ENCODE results near the gene CAMK1D. TPM values are rescaled to one million over a fixed set of nuclear protein-coding genes. Genes with fewer than 3 reads are reported as not detected.
"Not testable (repeated sequence)": the region's sequence is repeated elsewhere in the genome, so short reads cannot be mapped to it uniquely, and the experiment has no call there.

Gene CAMK1D
- polyA plus RNA-seq, 2 of the 4 experiments (the other 2 are of a cell fraction), result 6.6 to 12.5 TPM

DNA sequence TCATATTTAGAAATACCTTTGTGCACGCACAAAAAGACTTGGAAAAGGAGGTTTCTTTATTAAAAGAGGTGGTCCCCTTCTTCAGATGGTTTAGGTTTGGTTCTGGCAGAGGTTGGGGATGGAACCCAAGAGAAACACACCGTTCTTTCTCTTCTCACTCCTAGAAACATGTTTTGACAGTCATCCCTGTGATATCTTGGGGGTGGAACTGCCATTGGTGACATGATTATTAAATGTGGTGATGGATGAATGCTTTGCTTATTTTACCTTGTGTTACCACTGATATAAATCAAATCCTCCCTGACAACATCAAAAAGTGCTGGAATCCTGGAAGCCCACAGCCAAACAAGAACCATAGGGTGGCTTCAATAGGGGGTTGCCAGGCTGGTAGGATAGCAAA is 505.6 kb downstream of the CAMK1D start:
- DNase-seq (ENCODE audit: low read depth in 1 of 2, low spot score in 1 of 2), result no peak
- no peaks in the 10 kb centered on the region for H3K4me1 ChIP-seq
- H3K4me3 ChIP-seq, result no peak overlapping the region
- FAIRE-seq, result no peak
- ATAC-seq, result no peak
- 18% methylated on average over 2 of the region's 2 CpGs for WGBS (ENCODE audit: missing lambda C conversion rate)
- H3K27ac ChIP-seq, result no peak overlapping the region
- TF ChIP-seq MYC (IDR thresholded peaks at IDR 0.05; ENCODE audit: borderline replicate concordance, low read length), result no peak
- TF ChIP-seq POLR2AphosphoS2 (conservative IDR thresholded peaks at IDR 0.05; ENCODE audit: low read length), result no peak
- TF ChIP-seq POLR2A (IDR thresholded peaks at IDR 0.05; ENCODE audit: low read length), result no peak
- TF ChIP-seq JUNB (IDR thresholded peaks at IDR 0.05), result no peak
- TF ChIP-seq CBX2 (IDR thresholded peaks at IDR 0.05; ENCODE audit: borderline replicate concordance, low read depth), result no peak
- TF ChIP-seq JUN (IDR thresholded peaks at IDR 0.05), result no peak
- TF ChIP-seq HOXA7 (CRISPR knock-in tag; IDR thresholded peaks at IDR 0.05), result no peak
- no peak for TF ChIP-seq EP300 (IDR thresholded peaks at IDR 0.05)
- TF ChIP-seq NFE2L2 (conservative IDR thresholded peaks at IDR 0.05; ENCODE audit: low read length), result no peak
- TF ChIP-seq EHMT2 (IDR thresholded peaks at IDR 0.05; ENCODE audit: low read depth), result no peak
- no peak for TF ChIP-seq SREBF2 (IDR thresholded peaks at IDR 0.05)
- no peak for TF ChIP-seq TP53 (CRISPR knock-in tag; IDR thresholded peaks at IDR 0.05)
- no peak for TF ChIP-seq CEBPB (IDR thresholded peaks at IDR 0.05)
- TF ChIP-seq FOXS1 (CRISPR knock-in tag; IDR thresholded peaks at IDR 0.05), result no peak
- no peak for TF ChIP-seq HOXB5 (CRISPR knock-in tag; IDR thresholded peaks at IDR 0.05)
- no peak for TF ChIP-seq NPAS2 (CRISPR knock-in tag; IDR thresholded peaks at IDR 0.05; ENCODE audit: borderline replicate concordance)
- TF ChIP-seq USF2 (IDR thresholded peaks at IDR 0.05), result no peak
- TF ChIP-seq MAFK (IDR thresholded peaks at IDR 0.05; ENCODE audit: partially characterized antibody), result no peak
- no peak for TF ChIP-seq KDM5A (IDR thresholded peaks at IDR 0.05)
- no peak for TF ChIP-seq RFX5 (IDR thresholded peaks at IDR 0.05)
- H3K9me3 ChIP-seq, result no peaks in the 10 kb centered on the region
- CTCF ChIA-PET, result interaction anchor here (1.7 kb wide), 1 partner anchor 8 kb away, joined by 8 read pairs; no protein-coding TSS in a partner anchor
- POLR2A ChIA-PET, result no interaction called here
- H3K4me2 ChIP-seq, result no peak overlapping the region

GRCh38 chr10:12862459-12862858 is 513.1 kb downstream of the CAMK1D start:
- Histone ChIP-seq H3K4me3 (no peak overlapping the region), H3K9me3 (peaks cover 3% of the 10 kb centered on the region; the same call in 1 of the 3 replicates), H3K4me2 (no peak overlapping the region), H3K4me1 (no peaks in the 10 kb centered on the region), H3K27ac (no peak overlapping the region)
- TF ChIP-seq CEBPB (IDR thresholded peaks at IDR 0.05) (no peak), FOXS1 (CRISPR knock-in tag; IDR thresholded peaks at IDR 0.05) (no peak), ZFP36 (IDR thresholded peaks at IDR 0.05; ENCODE audit: borderline replicate concordance, partially characterized antibody) (no peak), RFX5 (IDR thresholded peaks at IDR 0.05) (no peak), MAFK (IDR thresholded peaks at IDR 0.05; ENCODE audit: partially characterized antibody) (no peak), TP53 (CRISPR knock-in tag; IDR thresholded peaks at IDR 0.05) (no peak), GATA3 (IDR thresholded peaks at IDR 0.05; ENCODE audit: borderline replicate concordance) (no peak), USF2 (IDR thresholded peaks at IDR 0.05) (no peak), BHLHE40 (IDR thresholded peaks at IDR 0.05; ENCODE audit: low read depth, low read length) (no peak), SMC3 (IDR thresholded peaks at IDR 0.05) (no peak)
- TF ChIP-seq, protein P1, sequence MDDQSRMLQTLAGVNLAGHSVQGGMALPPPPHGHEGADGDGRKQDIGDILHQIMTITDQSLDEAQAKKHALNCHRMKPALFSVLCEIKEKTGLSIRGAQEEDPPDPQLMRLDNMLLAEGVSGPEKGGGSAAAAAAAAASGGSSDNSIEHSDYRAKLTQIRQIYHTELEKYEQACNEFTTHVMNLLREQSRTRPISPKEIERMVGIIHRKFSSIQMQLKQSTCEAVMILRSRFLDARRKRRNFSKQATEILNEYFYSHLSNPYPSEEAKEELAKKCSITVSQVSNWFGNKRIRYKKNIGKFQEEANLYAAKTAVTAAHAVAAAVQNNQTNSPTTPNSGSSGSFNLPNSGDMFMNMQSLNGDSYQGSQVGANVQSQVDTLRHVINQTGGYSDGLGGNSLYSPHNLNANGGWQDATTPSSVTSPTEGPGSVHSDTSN (IDR thresholded peaks at IDR 0.05), result no peak
- 32% methylated on average over 3 of the region's 3 CpGs for WGBS (ENCODE audit: missing lambda C conversion rate)
- FAIRE-seq (no peak), ATAC-seq (no peak), DNase-seq (ENCODE audit: low read depth in 1 of 2, low spot score in 1 of 2) (no peak)
- CTCF ChIA-PET, result interaction anchor here (1.0 kb wide), 1 partner anchor 285 kb away, joined by 3 read pairs; no protein-coding TSS in a partner anchor
- POLR2A ChIA-PET, result no interaction called here

GRCh38 chr10:12865515-12865914 is 516.2 kb downstream of the CAMK1D start:
- POLR2A ChIA-PET; H3K4me2 ChIP-seq; H3K4me3 ChIP-seq; ATAC-seq; H3K9me3 ChIP-seq; FAIRE-seq; DNase-seq (ENCODE audit: low read depth in 1 of 2, low spot score in 1 of 2); CTCF ChIA-PET; H3K27ac ChIP-seq; H3K4me1 ChIP-seq: not testable (repeated sequence)
- 48% methylated on average over 6 of the region's 6 CpGs for WGBS (ENCODE audit: missing lambda C conversion rate)
